HL-60 (cell line): ENCODE measurements around the gene NRCAM.

ENCODE experiments used
- DNase-seq, 2 experiments: peaks; one replicate each; pipeline ENCODE4 v3.0.0-alpha.2; 2010 to 2020; ENCODE audit warnings: low read depth in 1 of 2, low spot score in 1 of 2
- H3K27ac ChIP-seq: fragments of 250-450 bp; sonication (Bioruptor Pico); replicated peaks from 2 replicates; pipeline ENCODE4 v1.5.1; 2020; ENCODE audit warnings: mild to moderate bottlenecking, moderate library complexity
- H3K27me3 ChIP-seq: fragments of 250-450 bp; sonication (Bioruptor Pico); 2 replicates; pipeline ENCODE4 v1.5.1; 2021; ENCODE audit warnings: mild to moderate bottlenecking, moderate library complexity; ENCODE audit not compliant: insufficient read depth, poor library complexity, severe bottlenecking
- H3K4me3 ChIP-seq: replicated peaks from 2 replicates; pipeline ENCODE4 v1.5.1; 2011; ENCODE audit warnings: mild to moderate bottlenecking, control low read depth, low read length; ENCODE audit not compliant: insufficient read depth
- GABPA ChIP-seq: IDR thresholded peaks from 2 replicates; pipeline ENCODE4 v1.6.1; 2012; ENCODE audit warnings: low read depth
- POLR2AphosphoS5 ChIP-seq: IDR thresholded peaks from 2 replicates; pipeline ENCODE4 v1.6.1; 2012; ENCODE audit warnings: low read depth
- REST ChIP-seq: IDR thresholded peaks from 2 replicates; pipeline ENCODE4 v1.6.1; 2012; ENCODE audit warnings: low read depth; ENCODE audit not compliant: insufficient replicate concordance
- SPI1 ChIP-seq: IDR thresholded peaks from 2 replicates; pipeline ENCODE4 v1.6.1; 2012; ENCODE audit warnings: low read depth, mild to moderate bottlenecking, borderline replicate concordance
- TF ChIP-seq, protein P1 (sequence below): IDR thresholded peaks from one replicate; pipeline ENCODE4 v1.5.1; 2011; ENCODE audit warnings: low read length, control low read depth, inconsistent platforms; ENCODE audit not compliant: insufficient read depth

The NRCAM gene

GRCh38 chr7:108164946-108165345 is 291.3 kb downstream of the NRCAM start:
- Histone ChIP-seq H3K27me3 (no peaks in the 10 kb centered on the region), H3K4me3 (no peak overlapping the region), H3K27ac (no peak overlapping the region)
- TF ChIP-seq SPI1 (no peak), REST (no peak), POLR2AphosphoS5 (no peak), GABPA (no peak)
- TF ChIP-seq, protein P1, sequence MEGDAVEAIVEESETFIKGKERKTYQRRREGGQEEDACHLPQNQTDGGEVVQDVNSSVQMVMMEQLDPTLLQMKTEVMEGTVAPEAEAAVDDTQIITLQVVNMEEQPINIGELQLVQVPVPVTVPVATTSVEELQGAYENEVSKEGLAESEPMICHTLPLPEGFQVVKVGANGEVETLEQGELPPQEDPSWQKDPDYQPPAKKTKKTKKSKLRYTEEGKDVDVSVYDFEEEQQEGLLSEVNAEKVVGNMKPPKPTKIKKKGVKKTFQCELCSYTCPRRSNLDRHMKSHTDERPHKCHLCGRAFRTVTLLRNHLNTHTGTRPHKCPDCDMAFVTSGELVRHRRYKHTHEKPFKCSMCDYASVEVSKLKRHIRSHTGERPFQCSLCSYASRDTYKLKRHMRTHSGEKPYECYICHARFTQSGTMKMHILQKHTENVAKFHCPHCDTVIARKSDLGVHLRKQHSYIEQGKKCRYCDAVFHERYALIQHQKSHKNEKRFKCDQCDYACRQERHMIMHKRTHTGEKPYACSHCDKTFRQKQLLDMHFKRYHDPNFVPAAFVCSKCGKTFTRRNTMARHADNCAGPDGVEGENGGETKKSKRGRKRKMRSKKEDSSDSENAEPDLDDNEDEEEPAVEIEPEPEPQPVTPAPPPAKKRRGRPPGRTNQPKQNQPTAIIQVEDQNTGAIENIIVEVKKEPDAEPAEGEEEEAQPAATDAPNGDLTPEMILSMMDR = no peak
- no peak for DNase-seq

- no peak for DNase-seq
- Histone ChIP-seq H3K27ac (no peak overlapping the region), H3K4me3 (no peak overlapping the region), H3K27me3 (no peaks in the 10 kb centered on the region)
- no peak for TF ChIP-seq REST
- no peak for TF ChIP-seq SPI1
- no peak for TF ChIP-seq POLR2AphosphoS5
- TF ChIP-seq GABPA = no peak
- TF ChIP-seq, protein P1 = no peak
Observed at GRCh38 chr7:108164342-108164741, 291.9 kb downstream of the NRCAM start.

GRCh38 chr7:108158776-108159175 is 297.5 kb downstream of the NRCAM start:
- Histone ChIP-seq H3K27me3 (peaks cover 16% of the 10 kb centered on the region), H3K4me3 (no peak overlapping the region), H3K27ac (no peak overlapping the region)
- DNase-seq = no peak
- TF ChIP-seq REST = no peak
- TF ChIP-seq SPI1 = no peak
- TF ChIP-seq POLR2AphosphoS5 = no peak
- TF ChIP-seq, protein P1 = no peak
- TF ChIP-seq GABPA = no peak
